ENCODE data around the gene ETV3.

The ETV3 gene

GRCh38 chr1:157139052-157139715, 989 bp upstream of the ETV3 start:
- no peaks in the 10 kb centered on the region for H3K9me3 ChIP-seq (ENCODE audit: control insufficient read depth, insufficient read depth, low read depth, low read length)
- peaks cover 40% of the 10 kb centered on the region for H3K4me1 ChIP-seq (ENCODE audit: control insufficient read depth, insufficient read depth, low read length)
- peak overlapping the region; percentile 83 for H3K4me3 ChIP-seq (ENCODE audit: low read depth, low read length)
- H3K9ac ChIP-seq (ENCODE audit: low read length), result peak overlapping the region; percentile 95
- peak overlapping the region; percentile 97 for H3K27ac ChIP-seq (ENCODE audit: low read depth, low read length)
- H3K36me3 ChIP-seq (ENCODE audit: control insufficient read depth, insufficient read depth, low read length), result peaks cover 20% of the 10 kb centered on the region
- H3K27me3 ChIP-seq (ENCODE audit: control insufficient read depth, insufficient read depth, low read length), result no peaks in the 10 kb centered on the region

GRCh38 chr1:157137408-157138219, 581 bp downstream of the ETV3 start:
- H3K4me1 ChIP-seq (ENCODE audit: control insufficient read depth, insufficient read depth, low read length), result peaks cover 40% of the 10 kb centered on the region
- no peaks in the 10 kb centered on the region for H3K27me3 ChIP-seq (ENCODE audit: control insufficient read depth, insufficient read depth, low read length)
- peaks cover 36% of the 10 kb centered on the region for H3K36me3 ChIP-seq (ENCODE audit: control insufficient read depth, insufficient read depth, low read length)
- peak overlapping the region; percentile 95 for H3K9ac ChIP-seq (ENCODE audit: low read length)
- no peaks in the 10 kb centered on the region for H3K9me3 ChIP-seq (ENCODE audit: control insufficient read depth, insufficient read depth, low read depth, low read length)
- peak overlapping the region; percentile 97; the same call in 1 of the 2 replicates for H3K27ac ChIP-seq (ENCODE audit: low read depth, low read length)
- peak overlapping the region; percentile 83 for H3K4me3 ChIP-seq (ENCODE audit: low read depth, low read length)

GRCh38 chr1:157137046-157137407, 1.2 kb downstream of the ETV3 start:
- peaks cover 42% of the 10 kb centered on the region for H3K36me3 ChIP-seq (ENCODE audit: control insufficient read depth, insufficient read depth, low read length)

GRCh38 chr1:157136133-157136532, 2.1 kb downstream of the ETV3 start:
- Histone ChIP-seq H3K27ac (ENCODE audit: low read depth, low read length) (no peak overlapping the region), H3K4me3 (ENCODE audit: low read depth, low read length) (peak overlapping the region; percentile 83; the same call in 1 of the 2 replicates), H3K36me3 (ENCODE audit: control insufficient read depth, insufficient read depth, low read length) (peaks cover 50% of the 10 kb centered on the region), H3K9ac (ENCODE audit: low read length) (no peak overlapping the region), H3K27me3 (ENCODE audit: control insufficient read depth, insufficient read depth, low read length) (no peaks in the 10 kb centered on the region), H3K4me1 (ENCODE audit: control insufficient read depth, insufficient read depth, low read length) (peaks cover 30% of the 10 kb centered on the region), H3K9me3 (ENCODE audit: control insufficient read depth, insufficient read depth, low read depth, low read length) (no peaks in the 10 kb centered on the region)

More at GRCh38 chr1:157137046-157137407, 1.2 kb downstream of the ETV3 start:
- H3K9ac ChIP-seq (ENCODE audit: low read length), result peak overlapping the region; percentile 95
- no peak overlapping the region for H3K27ac ChIP-seq (ENCODE audit: low read depth, low read length)
- peak overlapping the region; percentile 83 for H3K4me3 ChIP-seq (ENCODE audit: low read depth, low read length)
- peaks cover 35% of the 10 kb centered on the region for H3K4me1 ChIP-seq (ENCODE audit: control insufficient read depth, insufficient read depth, low read length)
- no peaks in the 10 kb centered on the region for H3K9me3 ChIP-seq (ENCODE audit: control insufficient read depth, insufficient read depth, low read depth, low read length)
- no peaks in the 10 kb centered on the region for H3K27me3 ChIP-seq (ENCODE audit: control insufficient read depth, insufficient read depth, low read length)

- Histone ChIP-seq H3K9me3 (ENCODE audit: control insufficient read depth, insufficient read depth, low read depth, low read length) (no peaks in the 10 kb centered on the region), H3K4me1 (ENCODE audit: control insufficient read depth, insufficient read depth, low read length) (peaks cover 25% of the 10 kb centered on the region), H3K36me3 (ENCODE audit: control insufficient read depth, insufficient read depth, low read length) (peaks cover 55% of the 10 kb centered on the region), H3K27ac (ENCODE audit: low read depth, low read length) (no peak overlapping the region), H3K9ac (ENCODE audit: low read length) (no peak overlapping the region), H3K27me3 (ENCODE audit: control insufficient read depth, insufficient read depth, low read length) (no peaks in the 10 kb centered on the region), H3K4me3 (ENCODE audit: low read depth, low read length) (no peak overlapping the region)
Measured at GRCh38 chr1:157135646-157136045, 2.5 kb downstream of the ETV3 start.

- H3K27ac ChIP-seq (ENCODE audit: low read depth, low read length), result no peak overlapping the region
- no peak overlapping the region for H3K9ac ChIP-seq (ENCODE audit: low read length)
- peaks cover 19% of the 10 kb centered on the region for H3K4me1 ChIP-seq (ENCODE audit: control insufficient read depth, insufficient read depth, low read length)
- no peak overlapping the region for H3K4me3 ChIP-seq (ENCODE audit: low read depth, low read length)
- H3K36me3 ChIP-seq (ENCODE audit: control insufficient read depth, insufficient read depth, low read length), result peaks cover 61% of the 10 kb centered on the region
- no peaks in the 10 kb centered on the region for H3K9me3 ChIP-seq (ENCODE audit: control insufficient read depth, insufficient read depth, low read depth, low read length)
- H3K27me3 ChIP-seq (ENCODE audit: control insufficient read depth, insufficient read depth, low read length), result no peaks in the 10 kb centered on the region
Measured at GRCh38 chr1:157135070-157135469, 3.1 kb downstream of the ETV3 start.

GRCh38 chr1:157134442-157134841, 3.8 kb downstream of the ETV3 start:
- Histone ChIP-seq H3K9ac (ENCODE audit: low read length) (no peak overlapping the region), H3K9me3 (ENCODE audit: control insufficient read depth, insufficient read depth, low read depth, low read length) (no peaks in the 10 kb centered on the region), H3K36me3 (ENCODE audit: control insufficient read depth, insufficient read depth, low read length) (peaks cover 65% of the 10 kb centered on the region), H3K4me3 (ENCODE audit: low read depth, low read length) (no peak overlapping the region), H3K4me1 (ENCODE audit: control insufficient read depth, insufficient read depth, low read length) (peaks cover 13% of the 10 kb centered on the region), H3K27me3 (ENCODE audit: control insufficient read depth, insufficient read depth, low read length) (no peaks in the 10 kb centered on the region), H3K27ac (ENCODE audit: low read depth, low read length) (no peak overlapping the region)

GRCh38 chr1:157133426-157133825, 4.8 kb downstream of the ETV3 start:
- Histone ChIP-seq H3K4me1 (ENCODE audit: control insufficient read depth, insufficient read depth, low read length) (peaks cover 5% of the 10 kb centered on the region; the same call in 1 of the 2 replicates), H3K4me3 (ENCODE audit: low read depth, low read length) (no peak overlapping the region), H3K9ac (ENCODE audit: low read length) (no peak overlapping the region), H3K27me3 (ENCODE audit: control insufficient read depth, insufficient read depth, low read length) (no peaks in the 10 kb centered on the region), H3K36me3 (ENCODE audit: control insufficient read depth, insufficient read depth, low read length) (peaks cover 74% of the 10 kb centered on the region), H3K27ac (ENCODE audit: low read depth, low read length) (no peak overlapping the region), H3K9me3 (ENCODE audit: control insufficient read depth, insufficient read depth, low read depth, low read length) (no peaks in the 10 kb centered on the region)

GRCh38 chr1:157132616-157133167, 5.5 kb downstream of the ETV3 start:
- H3K4me1 ChIP-seq (ENCODE audit: control insufficient read depth, insufficient read depth, low read length), result peaks cover 5% of the 10 kb centered on the region; the same call in 1 of the 2 replicates
- no peaks in the 10 kb centered on the region for H3K27me3 ChIP-seq (ENCODE audit: control insufficient read depth, insufficient read depth, low read length)
- H3K27ac ChIP-seq (ENCODE audit: low read depth, low read length), result no peak overlapping the region
- no peak overlapping the region for H3K9ac ChIP-seq (ENCODE audit: low read length)
- H3K4me3 ChIP-seq (ENCODE audit: low read depth, low read length), result no peak overlapping the region
- H3K9me3 ChIP-seq (ENCODE audit: control insufficient read depth, insufficient read depth, low read depth, low read length), result no peaks in the 10 kb centered on the region
- H3K36me3 ChIP-seq (ENCODE audit: control insufficient read depth, insufficient read depth, low read length), result peaks cover 82% of the 10 kb centered on the region

- Histone ChIP-seq H3K4me3 (ENCODE audit: low read depth, low read length) (no peak overlapping the region), H3K36me3 (ENCODE audit: control insufficient read depth, insufficient read depth, low read length) (peaks cover 84% of the 10 kb centered on the region), H3K27me3 (ENCODE audit: control insufficient read depth, insufficient read depth, low read length) (no peaks in the 10 kb centered on the region), H3K9ac (ENCODE audit: low read length) (no peak overlapping the region), H3K4me1 (ENCODE audit: control insufficient read depth, insufficient read depth, low read length) (peaks cover 5% of the 10 kb centered on the region; the same call in 1 of the 2 replicates), H3K27ac (ENCODE audit: low read depth, low read length) (no peak overlapping the region), H3K9me3 (ENCODE audit: control insufficient read depth, insufficient read depth, low read depth, low read length) (no peaks in the 10 kb centered on the region)
Measured at GRCh38 chr1:157132111-157132510, 6.1 kb downstream of the ETV3 start.

GRCh38 chr1:157131281-157131680, 6.9 kb downstream of the ETV3 start:
- no peaks in the 10 kb centered on the region for H3K4me1 ChIP-seq (ENCODE audit: control insufficient read depth, insufficient read depth, low read length)
- no peak overlapping the region for H3K9ac ChIP-seq (ENCODE audit: low read length)
- no peaks in the 10 kb centered on the region for H3K27me3 ChIP-seq (ENCODE audit: control insufficient read depth, insufficient read depth, low read length)
- no peak overlapping the region for H3K4me3 ChIP-seq (ENCODE audit: low read depth, low read length)
- no peaks in the 10 kb centered on the region for H3K9me3 ChIP-seq (ENCODE audit: control insufficient read depth, insufficient read depth, low read depth, low read length)
- H3K36me3 ChIP-seq (ENCODE audit: control insufficient read depth, insufficient read depth, low read length), result peaks cover 92% of the 10 kb centered on the region
- H3K27ac ChIP-seq (ENCODE audit: low read depth, low read length), result no peak overlapping the region

All from HUES6 (cell line).